AG09319 (cell line): ENCODE data around the gene HNRNPA0.

Experiments
- DNase-seq: peaks from one replicate; pipeline ENCODE4 v3.0.0-alpha.2; 2010; ENCODE audit warnings: low read depth; ENCODE audit errors: extremely low read depth
- TF ChIP-seq, protein P1 (sequence below): IDR thresholded peaks from 2 replicates; pipeline ENCODE4 v1.5.1; 2011; ENCODE audit warnings: low read depth, mild to moderate bottlenecking, inconsistent platforms, low read length, moderate library complexity

Gene HNRNPA0

DNA sequence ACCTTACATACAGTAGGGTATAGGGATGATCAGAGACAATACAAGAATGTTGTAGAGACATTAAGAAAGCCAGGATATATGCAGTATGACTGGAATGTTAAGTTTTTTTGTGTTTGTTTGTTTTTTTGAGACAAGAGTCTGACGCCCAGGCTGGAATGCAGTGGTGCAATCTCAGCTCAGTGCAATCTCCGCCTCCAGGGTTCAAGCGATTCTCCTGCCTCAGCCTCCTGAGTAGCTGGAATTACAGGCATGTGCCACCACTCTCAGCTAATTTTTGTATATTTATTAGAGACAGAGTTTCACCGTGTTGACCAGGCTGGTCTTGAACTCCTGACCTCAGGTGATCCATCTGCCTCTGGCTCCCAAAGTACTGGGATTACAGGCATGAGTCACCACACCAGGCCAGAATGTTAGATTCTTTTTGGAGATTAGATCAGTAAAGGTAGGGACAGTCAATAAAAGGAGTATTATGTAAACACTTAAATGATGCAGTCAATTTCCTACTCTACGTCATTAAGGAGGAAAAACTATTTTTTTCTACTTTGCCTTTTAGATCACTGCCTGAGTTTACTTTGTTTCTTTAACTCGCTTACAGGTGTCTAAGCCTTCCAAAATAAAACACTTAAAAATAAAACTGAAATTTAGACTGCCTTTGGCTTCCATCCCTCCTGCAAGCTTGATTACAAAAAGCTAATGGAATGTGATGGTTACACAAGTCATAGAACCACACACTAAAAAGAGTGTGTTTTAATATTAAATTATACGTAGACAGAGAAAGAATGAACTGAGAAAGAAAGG is 6.8 kb upstream of the HNRNPA0 start:
- no peak for DNase-seq
- TF ChIP-seq, protein P1, sequence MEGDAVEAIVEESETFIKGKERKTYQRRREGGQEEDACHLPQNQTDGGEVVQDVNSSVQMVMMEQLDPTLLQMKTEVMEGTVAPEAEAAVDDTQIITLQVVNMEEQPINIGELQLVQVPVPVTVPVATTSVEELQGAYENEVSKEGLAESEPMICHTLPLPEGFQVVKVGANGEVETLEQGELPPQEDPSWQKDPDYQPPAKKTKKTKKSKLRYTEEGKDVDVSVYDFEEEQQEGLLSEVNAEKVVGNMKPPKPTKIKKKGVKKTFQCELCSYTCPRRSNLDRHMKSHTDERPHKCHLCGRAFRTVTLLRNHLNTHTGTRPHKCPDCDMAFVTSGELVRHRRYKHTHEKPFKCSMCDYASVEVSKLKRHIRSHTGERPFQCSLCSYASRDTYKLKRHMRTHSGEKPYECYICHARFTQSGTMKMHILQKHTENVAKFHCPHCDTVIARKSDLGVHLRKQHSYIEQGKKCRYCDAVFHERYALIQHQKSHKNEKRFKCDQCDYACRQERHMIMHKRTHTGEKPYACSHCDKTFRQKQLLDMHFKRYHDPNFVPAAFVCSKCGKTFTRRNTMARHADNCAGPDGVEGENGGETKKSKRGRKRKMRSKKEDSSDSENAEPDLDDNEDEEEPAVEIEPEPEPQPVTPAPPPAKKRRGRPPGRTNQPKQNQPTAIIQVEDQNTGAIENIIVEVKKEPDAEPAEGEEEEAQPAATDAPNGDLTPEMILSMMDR: no peak

DNA sequence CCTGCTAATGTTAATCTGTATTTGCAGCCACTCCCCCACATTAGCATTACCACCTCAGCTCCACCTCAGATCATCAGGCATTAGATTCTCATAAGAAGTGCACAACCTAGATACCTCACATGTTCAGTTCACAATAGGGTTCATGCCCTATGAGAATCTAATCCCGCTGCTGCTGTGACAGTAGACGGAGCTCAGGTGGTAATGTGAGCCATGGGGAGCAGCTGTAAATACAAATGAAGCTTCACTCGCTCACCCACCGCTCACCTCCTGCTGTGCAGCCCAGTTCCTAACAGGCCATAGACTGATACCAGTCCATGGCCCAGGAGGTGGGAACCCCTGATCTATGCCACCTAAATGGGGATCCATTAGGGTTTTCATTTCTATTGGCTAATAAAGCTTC is 6.1 kb upstream of the HNRNPA0 start:
- TF ChIP-seq, protein P1: no peak
- no peak for DNase-seq

DNA sequence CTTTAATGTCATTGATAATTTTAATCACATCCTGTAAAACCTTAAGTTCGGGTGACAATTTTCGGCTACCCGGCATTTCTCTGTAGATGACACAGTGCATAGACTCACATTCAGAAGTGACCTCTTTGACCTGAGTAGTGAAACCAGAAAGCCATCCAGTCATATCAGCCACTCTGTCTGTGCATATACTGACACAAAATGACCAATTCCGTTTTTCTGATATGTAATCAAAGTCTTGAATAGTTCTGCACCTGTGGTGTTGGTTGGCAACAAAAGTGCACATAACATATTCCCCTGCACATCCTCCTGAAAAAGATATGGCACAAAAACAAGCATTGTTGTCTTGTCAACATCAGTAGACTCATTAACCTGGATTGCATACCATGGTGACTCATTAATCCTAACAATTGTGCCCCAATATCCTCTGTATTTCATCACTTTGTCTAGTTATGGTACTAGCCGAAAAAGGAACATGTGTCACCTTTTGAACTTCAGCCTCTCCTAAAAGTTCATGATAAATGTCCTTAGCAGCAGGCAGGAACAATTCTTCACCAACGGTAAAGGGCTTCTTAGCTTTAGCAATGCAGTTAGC is 4.6 kb upstream of the HNRNPA0 start:
- TF ChIP-seq, protein P1: no peak
- DNase-seq: no peak

DNA sequence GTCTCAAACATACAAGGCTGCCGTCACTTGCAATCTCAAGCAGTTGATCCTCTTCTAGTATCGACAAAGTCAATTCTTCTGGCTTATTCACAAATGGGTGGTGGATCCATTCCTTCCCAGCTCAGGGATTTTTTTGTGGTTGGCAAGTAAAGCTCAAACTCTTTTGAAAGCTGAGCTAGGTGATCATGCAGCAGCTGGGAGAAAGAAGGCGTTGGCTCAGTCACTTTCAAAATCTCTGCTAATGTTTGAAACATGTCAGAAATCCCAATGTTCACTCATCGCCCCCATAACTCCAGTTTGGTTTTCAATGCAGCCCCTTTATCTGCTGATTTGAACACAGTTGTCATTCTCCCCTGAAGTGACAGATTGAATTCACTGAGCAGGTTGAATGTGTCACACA is 4.0 kb upstream of the HNRNPA0 start:
- TF ChIP-seq, protein P1: no peak
- DNase-seq: no peak

DNA sequence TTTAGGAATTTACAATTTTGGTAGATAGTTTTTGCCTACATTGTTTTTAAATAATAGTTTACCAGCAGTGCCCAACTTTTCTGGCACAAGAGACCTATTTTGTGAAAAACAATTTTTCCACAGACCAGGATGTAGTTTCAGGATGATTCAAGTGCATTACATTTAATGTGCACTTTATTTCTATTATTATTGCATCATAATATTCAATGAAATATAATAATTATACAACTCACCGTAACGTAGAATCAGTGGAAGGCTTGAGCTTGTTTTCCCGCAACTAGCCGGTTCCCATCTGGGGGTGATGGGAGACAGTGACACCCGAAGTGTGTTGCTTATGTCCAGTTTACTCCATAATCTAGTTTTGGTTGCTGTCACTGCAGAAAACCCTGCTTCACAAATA is 3.5 kb upstream of the HNRNPA0 start:
- TF ChIP-seq, protein P1: no peak
- DNase-seq: no peak

DNA sequence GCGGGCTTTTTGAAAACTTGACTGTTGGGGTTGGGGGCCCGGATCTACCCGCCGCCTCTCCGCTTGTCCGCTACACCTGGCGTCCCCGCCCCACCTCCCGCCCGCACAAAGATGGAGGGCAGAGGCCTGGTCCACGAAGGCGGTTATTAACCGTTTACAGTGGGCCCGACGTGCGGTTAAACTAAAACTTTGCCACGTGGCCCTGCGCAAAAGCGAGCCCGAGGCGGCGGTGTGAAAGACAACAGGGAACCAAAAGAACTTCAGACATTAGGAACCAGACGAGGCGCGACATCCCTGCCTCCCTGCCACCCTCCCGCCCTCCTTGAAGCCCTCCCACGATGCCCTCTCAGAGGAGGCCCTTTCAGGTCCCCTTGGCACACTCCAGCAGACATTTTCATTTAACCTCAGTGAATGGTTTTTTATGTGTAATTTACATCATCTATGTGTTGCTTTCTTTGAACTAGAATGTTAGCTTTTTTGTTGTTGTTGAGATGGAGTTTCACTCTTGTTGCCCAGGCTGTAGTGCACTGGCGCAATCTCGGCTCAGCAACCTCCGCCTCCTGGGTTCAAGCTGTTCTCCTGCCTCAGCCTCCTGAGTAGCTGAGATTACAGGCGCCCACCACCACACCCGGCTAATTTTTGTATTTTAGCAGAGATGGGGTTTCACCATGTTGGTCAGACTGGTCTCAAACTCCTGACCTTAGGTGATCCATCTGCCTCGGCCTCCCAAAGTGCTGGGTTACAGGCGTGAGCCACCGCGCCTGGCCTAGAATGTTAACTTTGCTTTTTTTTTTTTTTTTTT is 999 bp upstream of the HNRNPA0 start:
- TF ChIP-seq, protein P1: no peak
- DNase-seq: no peak
